GM19193 (cell line): ENCODE results near the gene PICK1.

Experiments
- POLR2A ChIP-seq: IDR thresholded peaks from 4 replicates; pipeline ENCODE4 v1.6.1; 2011; ENCODE audit not compliant: insufficient read depth, insufficient read length; ENCODE audit errors: extremely low read depth

Gene PICK1

DNA sequence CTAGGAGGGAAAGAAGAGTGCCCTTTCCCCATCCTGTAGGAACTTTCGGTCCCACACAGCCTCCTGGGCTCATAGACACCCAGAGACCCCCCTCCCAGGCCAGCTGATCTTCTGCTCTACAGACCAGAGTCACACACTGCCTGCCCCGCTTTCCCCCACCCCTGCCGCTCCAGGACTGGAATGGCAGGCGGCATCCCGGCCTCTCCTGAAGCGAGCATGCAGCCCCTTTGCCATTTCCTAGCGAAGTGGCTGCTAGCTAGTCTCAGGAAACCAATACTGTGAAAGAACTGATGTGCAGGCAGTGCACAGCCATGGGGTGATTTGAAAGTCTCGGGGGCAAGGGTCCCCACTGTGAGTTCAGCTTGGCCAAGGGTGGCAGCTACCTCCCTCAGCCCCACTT lies 8.3 kb downstream of the PICK1 start:
- no peak for TF ChIP-seq POLR2A

- TF ChIP-seq POLR2A = no peak
Observed at GRCh38 chr22:38066381-38067027, 9.3 kb downstream of the PICK1 start.

- no peak for TF ChIP-seq POLR2A
Observed at GRCh38 chr22:38067028-38067415, 9.8 kb downstream of the PICK1 start.

- no peak for TF ChIP-seq POLR2A
Observed at GRCh38 chr22:38067761-38068360, 10.7 kb downstream of the PICK1 start.

GRCh38 chr22:38068641-38069371 lies 11.6 kb downstream of the PICK1 start:
- TF ChIP-seq POLR2A = no peak

DNA sequence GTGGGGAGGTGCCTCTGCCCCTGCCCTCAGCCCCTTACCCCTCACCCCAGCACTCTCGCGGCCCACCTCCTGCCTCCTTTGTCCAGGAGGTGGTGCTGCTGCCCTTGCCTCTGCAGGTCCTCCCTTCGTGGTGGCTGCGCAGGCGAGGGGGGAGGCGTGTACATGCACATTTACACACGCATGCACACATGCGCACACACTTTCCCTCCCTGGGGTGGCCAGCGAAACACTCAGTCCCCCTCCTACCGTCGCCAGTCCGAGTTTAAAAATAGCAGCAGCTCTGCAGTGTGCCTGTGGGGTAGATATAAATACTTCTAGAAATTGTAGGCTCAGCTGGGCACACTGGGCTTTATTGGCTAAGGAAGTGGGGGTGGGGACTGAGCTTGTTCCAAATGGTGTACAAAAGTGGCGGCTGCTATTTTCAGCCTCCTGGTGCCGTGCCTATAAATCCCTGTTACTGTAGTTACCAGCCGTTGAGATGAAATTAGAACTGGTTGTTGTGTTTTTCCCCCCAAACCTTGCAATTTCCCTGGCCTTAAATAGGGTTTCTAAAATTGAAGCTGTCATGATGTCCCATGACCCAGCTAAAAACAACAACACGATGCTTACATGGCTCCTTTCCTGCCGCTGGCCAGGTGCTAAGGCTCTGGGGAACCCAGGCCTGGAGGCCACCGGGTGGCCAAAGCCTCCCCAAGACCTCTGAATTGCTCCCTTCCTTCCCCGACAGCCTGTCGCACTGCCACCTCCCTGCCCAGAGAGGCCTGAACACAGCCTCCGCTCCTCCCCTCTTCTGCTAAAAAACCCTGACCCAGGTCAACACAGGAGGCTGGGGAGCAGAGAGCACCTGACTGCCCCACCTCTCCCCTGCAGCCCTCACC lies 12.4 kb downstream of the PICK1 start:
- TF ChIP-seq POLR2A = no peak

- TF ChIP-seq POLR2A = no peak
Observed at GRCh38 chr22:38070250-38070921, 13.2 kb downstream of the PICK1 start.

DNA sequence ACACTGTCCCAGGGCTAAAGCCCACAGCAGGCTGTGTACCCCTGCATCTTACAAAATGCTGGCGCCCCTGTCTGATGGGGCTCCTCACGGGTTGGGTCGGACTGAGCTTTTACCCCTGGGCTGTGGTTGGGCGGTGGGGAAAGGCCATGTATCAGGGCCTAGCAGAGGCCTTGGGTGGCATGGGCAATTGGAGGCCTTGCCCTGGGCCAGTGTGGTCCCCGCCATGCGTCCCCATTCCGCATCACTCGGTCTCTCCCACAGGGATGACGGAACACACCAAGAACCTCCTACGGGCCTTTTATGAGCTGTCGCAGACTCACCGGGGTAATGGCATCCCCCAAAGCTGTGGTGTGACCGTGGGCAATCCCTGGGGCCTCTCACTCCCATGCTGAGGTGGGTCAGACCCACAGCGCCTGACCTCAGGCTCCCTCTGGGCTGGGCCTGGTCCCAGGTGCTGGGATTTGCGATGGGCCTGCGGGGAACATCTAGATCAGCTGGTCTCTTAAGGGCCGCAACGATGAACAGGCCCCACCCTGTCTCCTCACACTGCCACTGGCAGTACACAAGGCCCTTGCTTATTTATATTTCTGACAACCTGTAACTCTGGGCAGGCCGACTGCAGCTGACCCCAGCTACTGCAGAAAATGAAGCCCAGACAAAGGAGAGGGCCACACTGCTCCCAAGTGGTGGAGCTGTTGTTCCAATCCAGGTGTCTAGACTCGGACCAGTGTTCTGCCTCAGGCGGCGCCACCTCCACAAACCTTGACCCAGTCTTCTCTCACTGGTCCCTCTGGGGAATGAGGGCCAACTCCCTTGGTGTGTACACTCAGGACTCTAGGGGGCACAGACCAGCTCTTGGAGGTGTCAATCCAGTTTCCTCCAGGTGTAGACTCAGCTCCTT lies 14.5 kb downstream of the PICK1 start:
- TF ChIP-seq POLR2A = no peak

GRCh38 chr22:38072322-38073149 lies 15.3 kb downstream of the PICK1 start:
- no peak for TF ChIP-seq POLR2A

DNA sequence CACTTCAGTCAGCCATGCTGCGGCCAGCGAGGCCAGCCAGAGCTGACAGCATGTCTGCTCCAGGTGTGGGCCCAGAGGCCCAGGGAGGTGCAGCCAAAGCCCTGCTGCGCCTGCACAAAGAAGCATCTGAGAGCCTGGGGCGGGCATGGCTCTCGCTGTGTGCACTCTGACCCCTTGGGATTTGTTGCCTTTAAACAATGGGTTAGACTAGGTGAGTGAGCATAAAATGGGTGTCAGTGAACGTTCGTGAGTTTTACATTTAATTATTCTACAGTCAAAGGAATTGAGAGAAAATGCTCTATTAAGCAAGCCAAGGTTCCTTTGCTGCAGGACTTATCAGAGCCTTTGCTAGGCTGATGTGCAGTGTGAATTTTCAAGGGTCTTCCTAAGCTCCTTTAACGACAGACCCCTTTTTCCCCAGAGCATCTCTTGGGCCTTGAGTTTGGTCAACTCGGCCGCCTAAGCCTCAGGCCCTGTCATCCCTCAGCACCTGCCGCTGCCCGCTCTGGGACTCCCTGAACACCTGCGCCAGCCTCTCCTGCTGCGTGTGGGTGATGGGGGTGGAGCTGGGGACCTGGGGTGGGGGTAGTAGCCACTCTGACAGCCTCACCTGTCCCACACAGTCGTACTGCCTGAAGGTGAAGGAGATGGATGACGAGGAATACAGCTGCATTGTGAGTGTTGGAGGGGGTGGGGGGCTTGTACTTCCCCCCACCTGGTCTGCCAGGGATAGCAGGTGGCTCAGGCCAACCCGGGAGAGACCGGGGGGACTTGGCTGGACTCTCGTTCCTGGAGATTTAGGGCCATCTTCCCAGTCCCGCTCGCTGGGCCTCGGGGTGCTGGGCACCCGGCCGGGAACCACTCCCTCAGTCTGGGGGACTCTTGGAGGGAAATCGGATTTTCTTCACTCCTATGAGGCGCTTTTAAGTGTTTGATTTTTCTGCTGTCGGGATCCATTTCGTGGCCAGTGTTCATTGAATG lies 16.2 kb downstream of the PICK1 start:
- TF ChIP-seq POLR2A = no peak

DNA sequence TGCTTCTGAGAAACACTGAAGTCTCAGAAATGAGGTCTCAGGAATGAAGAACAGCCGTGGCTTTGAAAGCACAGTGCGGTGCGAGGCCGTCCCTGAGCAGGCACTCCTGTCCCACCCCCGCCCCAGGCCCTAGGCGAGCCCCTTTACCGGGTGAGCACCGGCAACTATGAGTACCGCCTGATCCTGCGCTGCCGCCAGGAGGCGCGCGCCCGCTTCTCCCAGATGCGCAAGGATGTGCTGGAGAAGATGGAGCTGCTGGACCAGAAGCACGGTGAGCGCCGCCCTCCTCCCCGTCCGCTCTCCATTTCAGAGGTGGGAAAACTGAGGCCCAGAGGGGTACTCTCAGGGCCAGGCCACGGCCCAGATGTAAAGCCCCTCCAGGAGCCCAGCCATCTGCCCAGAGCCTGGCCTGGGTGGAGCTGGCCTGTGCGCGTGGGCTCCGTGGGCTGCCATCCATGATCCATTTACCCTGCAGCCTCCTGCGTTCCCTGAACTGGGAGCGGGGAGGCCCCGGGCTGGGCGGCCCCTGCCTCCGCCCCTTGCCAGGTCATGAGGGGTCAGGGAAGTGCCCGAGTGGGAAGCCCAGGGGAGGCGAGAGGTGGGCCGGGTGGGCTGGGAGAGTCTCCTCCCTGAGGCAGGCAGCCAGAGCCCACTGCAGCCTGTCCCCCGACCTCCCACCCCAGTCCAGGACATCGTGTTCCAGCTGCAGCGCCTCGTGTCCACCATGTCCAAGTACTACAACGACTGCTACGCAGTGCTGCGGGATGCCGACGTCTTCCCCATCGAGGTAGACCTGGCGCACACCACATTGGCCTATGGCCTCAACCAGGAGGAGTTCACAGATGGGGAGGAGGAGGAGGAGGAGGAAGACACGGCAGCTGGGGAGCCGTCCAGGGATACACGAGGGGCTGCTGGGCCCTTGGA lies 17.2 kb downstream of the PICK1 start:
- TF ChIP-seq POLR2A = no peak
